Measurements from ENCODE around the gene RPP14. TPM values are rescaled to one million over a fixed set of nuclear protein-coding genes. Genes with fewer than 3 reads are reported as not detected.

The RPP14 gene
- total RNA-seq, 1 experiment from 2014 or later, result 19.5 TPM

- no peak for DNase-seq (ENCODE audit: low spot score)
Measured at GRCh38 chr3:58291671-58292338, 14.2 kb upstream of the RPP14 start.

GRCh38 chr3:58292866-58293265, 13.2 kb upstream of the RPP14 start:
- DNase-seq (ENCODE audit: low spot score), result no peak

DNA sequence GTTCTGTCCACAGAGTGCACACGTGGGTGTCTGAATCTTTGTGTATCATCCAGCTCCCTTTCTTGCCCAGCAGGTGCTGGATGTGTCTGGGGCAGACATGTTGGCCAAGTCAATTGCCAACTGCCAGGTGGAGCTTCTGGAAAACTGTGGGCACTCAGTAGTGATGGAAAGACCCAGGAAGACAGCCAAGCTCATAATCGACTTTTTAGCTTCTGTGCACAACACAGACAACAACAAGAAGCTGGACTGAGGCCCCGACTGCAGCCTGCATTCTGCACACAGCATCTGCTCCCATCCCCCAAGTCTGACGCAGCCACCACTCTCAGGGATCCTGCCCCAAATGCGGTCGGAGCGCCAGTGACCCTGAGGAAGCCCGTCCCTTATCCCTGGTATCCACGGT, 12.5 kb upstream of the RPP14 start:
- no peak for DNase-seq (ENCODE audit: low spot score)

GRCh38 chr3:58296269-58296668, 9.8 kb upstream of the RPP14 start:
- no peak for DNase-seq (ENCODE audit: low spot score)

- DNase-seq (ENCODE audit: low spot score), result no peak
Measured at GRCh38 chr3:58296843-58297242, 9.2 kb upstream of the RPP14 start.

DNA sequence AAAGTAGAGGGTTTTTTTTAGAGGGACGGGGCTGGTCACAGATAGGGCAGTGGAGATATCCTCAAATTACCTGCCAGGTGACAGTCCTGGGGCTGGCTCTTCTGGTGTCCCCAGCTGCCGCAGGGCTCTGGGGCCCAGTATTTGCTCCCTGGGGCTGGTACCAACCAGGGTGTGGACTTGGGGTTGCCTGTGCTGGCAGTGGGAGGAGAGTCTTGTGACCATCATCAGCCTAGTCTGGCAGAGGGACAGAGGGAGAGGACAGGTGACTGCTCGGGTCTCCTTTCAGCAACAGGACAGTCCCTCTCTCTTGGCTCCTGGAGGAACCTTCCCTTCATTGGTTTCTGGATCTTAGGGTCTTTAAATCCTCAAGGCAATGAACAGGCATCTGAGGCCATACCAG, 7.9 kb upstream of the RPP14 start:
- DNase-seq (ENCODE audit: low spot score), result no peak

DNA sequence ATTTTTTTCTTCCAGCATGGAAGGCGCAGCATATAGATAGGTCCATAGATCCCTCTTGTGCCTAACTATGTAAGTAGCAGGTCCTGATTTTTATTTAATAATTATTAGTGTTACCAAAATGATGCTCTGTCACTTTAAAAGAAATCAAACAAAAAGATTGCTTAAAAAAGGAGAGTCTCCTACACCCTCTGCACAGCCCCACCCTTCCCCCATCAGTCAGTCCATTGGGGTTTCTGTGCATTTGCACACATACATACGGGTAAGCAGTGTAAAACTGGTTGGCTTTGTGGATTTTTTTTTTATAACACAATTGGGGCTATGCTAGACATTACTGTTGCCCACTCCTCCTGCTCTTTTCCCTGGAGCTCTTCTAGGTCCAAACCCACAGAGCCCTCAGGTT, 7.0 kb upstream of the RPP14 start:
- DNase-seq (ENCODE audit: low spot score), result no peak

DNA sequence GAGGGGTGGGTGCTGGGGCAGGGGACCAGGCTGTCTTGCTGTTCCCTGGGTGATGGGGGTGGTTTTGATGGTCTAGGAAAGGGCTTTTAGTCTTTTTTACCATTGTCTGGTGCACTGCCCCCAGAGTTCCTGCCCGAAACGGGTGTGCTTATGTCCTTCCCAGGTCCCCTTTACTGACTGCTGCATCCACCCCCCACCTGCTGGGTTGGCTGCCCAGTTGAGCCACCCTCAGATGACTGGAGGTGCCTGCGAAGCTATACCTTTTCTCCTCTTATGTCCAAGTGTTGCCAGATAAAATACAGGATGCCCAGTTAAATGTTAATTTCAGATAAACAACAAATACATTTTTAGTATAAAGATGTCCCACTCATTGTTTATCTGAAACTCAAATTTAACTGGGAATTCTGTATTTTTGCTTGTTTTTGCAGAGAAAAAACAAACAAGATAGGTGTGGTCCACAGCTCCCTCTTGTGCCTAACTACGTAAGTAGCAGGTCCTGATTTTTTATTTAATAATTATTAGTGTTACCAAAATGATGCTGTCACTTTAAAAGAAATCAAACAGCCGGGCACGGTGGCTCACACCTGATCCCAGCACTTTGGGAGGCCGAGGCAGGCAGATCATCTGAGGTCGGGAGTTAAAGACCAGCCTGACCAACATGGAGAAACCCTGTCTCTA, 6.1 kb upstream of the RPP14 start:
- DNase-seq (ENCODE audit: low spot score), result peak; percentile 22

GRCh38 chr3:58307639-58308215, 1.7 kb downstream of the RPP14 start:
- DNase-seq (ENCODE audit: low spot score), result peak; percentile 24

DNA sequence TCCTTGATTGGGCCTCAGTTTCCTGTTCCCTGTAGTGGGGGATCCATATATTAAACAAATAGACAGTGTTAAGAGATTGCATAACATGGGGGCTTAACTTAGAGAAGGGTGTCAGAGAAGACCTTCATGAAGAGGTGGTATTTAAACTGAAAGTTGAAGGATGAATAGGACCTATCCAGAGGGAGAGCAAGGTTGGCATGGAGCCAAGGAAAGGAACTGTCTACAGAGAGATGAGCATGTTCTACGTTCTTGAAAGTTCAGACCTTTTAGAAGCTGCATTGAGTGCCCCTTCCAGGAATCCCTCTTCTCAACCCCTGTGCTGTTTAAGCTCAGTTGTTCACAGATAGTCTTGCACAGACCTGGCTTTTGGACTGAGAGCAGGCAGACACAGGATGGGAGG, 2.7 kb downstream of the RPP14 start:
- DNase-seq (ENCODE audit: low spot score), result no peak

DNA sequence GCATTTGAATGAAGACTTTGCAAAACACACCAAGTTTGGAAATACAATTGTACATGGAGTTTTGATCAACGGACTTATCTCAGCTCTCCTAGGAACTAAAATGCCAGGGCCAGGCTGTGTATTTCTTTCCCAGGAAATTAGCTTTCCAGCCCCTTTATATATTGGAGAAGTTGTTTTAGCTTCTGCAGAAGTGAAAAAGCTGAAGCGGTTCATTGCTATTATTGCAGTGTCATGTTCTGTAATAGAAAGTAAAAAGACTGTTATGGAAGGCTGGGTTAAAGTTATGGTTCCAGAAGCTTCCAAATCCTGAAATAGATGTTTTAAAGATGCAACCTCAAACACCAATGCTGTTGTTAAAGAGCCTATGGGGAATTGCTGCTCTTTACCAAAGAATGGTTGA, 11.8 kb downstream of the RPP14 start:
- DNase-seq (ENCODE audit: low spot score), result no peak

DNA sequence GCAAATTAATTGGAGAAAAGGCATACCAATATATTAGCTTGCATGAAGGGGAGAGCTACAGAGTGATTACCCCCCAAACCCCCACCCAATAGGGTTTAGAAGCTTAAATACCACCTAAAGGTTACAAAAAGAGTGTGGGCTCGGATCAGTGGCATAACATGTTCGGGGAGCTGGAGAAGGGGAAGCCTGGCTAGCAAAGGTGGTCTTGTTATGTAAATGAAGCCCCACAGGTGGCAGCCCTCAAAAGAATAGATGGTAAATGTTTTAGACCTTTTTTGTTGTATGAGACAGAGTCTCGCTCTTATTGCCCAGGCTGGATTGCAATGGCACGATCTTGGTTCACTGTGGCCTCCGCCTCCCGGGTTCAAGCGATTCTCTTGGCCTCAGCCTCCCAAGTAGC, 15.7 kb downstream of the RPP14 start:
- no peak for DNase-seq (ENCODE audit: low spot score)

- DNase-seq (ENCODE audit: low spot score), result no peak
Measured at GRCh38 chr3:58322793-58323192, 16.7 kb downstream of the RPP14 start.

GRCh38 chr3:58323529-58324390, 17.7 kb downstream of the RPP14 start:
- DNase-seq (ENCODE audit: low spot score), result no peak

DNA sequence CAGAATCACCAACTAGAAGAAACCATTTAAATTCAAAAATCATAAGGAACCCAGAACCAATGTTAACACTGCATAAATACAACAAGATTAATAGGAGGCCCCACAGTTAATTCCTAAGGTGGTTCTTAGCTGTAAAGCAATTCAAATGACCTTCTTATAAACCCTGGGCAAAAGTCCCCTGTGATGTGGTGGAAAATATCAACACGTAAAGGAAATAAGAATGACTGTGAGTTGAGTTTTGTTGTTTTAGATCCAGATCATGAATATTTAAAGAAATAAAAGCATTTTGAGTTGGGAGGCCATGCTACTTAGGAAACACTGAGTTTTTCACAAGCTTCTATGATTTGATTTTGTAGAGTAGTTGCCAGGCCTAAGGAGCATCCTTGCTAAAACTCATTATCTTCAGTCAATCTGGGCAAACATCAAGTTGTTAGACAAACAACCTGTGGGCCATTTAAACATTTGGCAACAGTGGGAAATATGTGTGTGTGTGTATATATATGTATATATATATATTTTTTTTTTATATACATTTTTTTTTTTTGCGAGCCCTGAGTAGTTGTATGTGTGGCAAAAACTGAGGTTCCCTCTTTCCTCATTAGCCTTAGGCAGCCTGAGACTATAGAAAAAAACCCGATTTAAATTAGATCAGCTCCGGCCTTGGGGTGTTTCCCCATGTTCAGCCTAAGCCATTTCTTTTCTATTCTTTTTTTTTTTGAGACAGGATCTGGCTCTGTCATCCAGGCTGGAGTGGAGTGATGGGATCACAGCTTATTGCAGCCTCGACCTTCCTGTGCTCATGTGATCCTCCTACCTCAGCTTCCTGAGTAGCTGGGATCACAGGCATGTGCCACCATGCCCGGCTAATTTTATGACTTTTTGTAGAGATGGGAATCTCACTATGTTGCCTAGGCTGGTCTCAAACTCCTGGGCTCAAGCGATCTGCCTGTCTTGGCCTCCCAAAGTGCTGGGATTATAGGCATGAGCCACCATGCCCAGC, 18.6 kb downstream of the RPP14 start:
- no peak for DNase-seq (ENCODE audit: low spot score)

GRCh38 chr3:58325525-58325992, 19.5 kb downstream of the RPP14 start:
- DNase-seq (ENCODE audit: low spot score), result no peak

GRCh38 chr3:58326267-58326900, 20.3 kb downstream of the RPP14 start:
- no peak for DNase-seq (ENCODE audit: low spot score)

GRCh38 chr3:58329150-58329921, 23.3 kb downstream of the RPP14 start:
- no peak for DNase-seq (ENCODE audit: low spot score)

DNA sequence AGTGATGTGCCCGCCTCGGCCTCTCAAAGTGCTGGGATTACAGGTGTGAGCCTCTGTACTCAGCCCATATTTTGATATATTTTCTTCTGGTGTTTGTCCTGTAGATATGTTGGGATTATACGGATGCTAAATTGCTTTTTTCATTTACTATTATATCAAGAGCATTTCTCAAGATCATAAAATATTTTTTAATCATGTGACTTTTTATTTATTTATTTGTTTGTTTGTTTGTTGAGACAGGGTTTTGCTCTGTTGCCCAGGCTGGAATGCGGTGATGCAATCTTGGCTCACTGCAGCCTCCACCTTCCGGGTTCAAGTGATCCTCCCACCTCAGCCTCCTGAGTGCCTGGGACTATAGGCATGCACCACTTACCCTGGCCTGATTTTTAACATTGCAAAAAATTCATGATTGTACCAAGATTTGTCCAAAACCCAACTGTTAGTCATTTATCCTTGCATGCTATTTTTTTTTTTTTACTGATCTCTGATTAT, 23.9 kb downstream of the RPP14 start:
- no peak for DNase-seq (ENCODE audit: low spot score)

Data from A172 (cell line).